CD4-positive, alpha-beta T cell treated with Interleukin-6 for 4 hours (primary cell): ENCODE results near the gene FFAR3.

Source experiments
- DNase-seq: peaks from one replicate; pipeline ENCODE4 v3.0.0-alpha.2; 2020; ENCODE audit warnings: mixed read lengths

Gene FFAR3

GRCh38 chr19:35404879-35405622 is 46.8 kb downstream of the FFAR3 start:
- DNase-seq: no peak

DNA sequence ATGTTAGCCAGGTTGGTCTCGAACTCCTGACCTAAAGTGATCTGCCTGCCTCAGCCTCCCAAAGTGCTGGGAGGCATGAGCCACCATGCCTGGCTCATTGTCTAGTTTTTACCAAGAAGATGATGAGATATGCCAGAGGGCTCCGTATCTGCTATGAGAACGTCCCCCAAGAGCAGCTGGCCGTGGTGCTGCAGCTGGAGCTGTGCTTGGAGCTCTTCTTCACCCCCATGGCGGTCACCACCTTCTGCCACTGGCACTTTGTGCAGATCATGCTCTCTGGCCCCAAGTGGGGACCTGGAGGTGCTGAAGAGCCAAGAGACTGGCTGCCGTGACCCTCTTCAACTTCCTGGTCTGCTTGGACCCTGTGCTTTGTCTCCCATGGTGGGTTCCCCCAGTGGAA is 49.4 kb downstream of the FFAR3 start:
- DNase-seq: no peak

GRCh38 chr19:35408284-35409171 is 50.3 kb downstream of the FFAR3 start:
- no peak for DNase-seq

DNA sequence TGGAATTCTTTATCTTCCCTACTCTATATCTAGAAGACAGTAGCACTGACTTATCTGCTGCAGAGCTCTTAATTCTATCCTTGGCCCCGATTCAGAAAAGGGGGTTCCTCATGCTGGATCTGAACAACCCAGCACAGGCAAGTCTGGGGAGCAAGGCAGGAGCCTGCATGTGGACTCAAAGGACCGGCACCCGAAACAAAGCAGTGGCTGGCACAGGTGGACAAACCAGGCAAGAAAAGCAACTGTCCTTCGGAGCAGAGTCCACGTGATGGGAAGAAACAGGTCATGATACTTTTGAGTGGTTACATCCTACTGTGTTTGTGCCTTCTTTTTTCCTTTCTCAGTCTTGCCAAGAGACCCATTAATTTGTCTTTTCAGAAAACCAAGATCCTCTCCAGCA is 50.9 kb downstream of the FFAR3 start:
- no peak for DNase-seq
